Measurements from ENCODE around the gene XPC. TPM values are rescaled to one million over a fixed set of nuclear protein-coding genes. Genes with fewer than 3 reads are reported as not detected.

Gene XPC
- total RNA-seq, 1 experiment from 2014 or later = 15.1 TPM

DNA sequence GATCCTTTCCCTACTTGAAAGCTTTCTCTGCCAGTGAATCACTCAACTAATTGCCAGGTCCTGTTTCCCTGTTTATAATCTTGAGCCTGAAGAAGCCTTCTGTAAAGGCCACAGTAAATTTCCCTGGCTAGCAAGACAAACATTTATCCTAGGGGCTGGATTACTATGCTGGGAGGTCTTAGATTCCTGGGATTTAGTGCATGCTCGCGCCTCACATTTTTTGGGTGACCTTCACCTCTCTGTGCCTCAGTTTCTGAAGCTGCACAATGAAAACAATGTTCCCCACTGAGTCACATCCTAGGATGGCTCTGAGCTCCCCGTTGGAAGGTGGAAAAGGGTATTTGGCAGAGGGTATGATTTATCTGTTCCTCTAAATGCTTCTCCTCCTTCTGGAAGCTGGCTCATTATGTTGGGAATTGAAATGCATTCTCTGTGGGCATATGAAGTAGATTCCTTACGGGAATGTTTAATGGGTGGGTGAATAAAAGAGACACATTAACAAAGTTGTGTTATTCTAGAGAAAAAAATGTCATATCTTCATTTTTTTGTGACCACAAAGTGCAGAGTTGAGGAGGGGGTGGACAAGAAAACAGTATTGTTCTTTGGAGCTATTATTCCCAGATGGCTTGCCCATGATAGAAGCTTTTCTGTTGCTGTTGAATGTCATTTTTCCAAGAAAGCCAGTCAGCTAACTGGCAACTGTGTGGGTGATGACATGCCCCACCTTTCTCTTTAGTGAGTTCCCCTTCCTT lies 32.6 kb upstream of the XPC start:
- Histone ChIP-seq H3K9me3 (ENCODE audit: control insufficient read depth, insufficient read depth, low read depth, low read length) (no peaks in the 10 kb centered on the region), H3K4me1 (ENCODE audit: control insufficient read depth, insufficient read depth, low read length) (no peaks in the 10 kb centered on the region), H3K27me3 (ENCODE audit: control insufficient read depth, insufficient read depth, low read length) (no peaks in the 10 kb centered on the region), H3K36me3 (ENCODE audit: control insufficient read depth, insufficient read depth, low read length) (no peaks in the 10 kb centered on the region), H3K4me3 (ENCODE audit: low read depth in 2 of 2, low read length in 2 of 2) (no peak overlapping the region), H3K27ac (ENCODE audit: low read length) (no peak overlapping the region; the same call in 1 of the 2 replicates)
- no peak for DNase-seq (ENCODE audit: low read depth, low spot score)
- no peak for ATAC-seq
- intact Hi-C loops (cut with micrococcal nuclease; ENCODE audit: unreplicated experiment) (no loop called here), in situ Hi-C loops (cut with HindIII; ENCODE audit: low pct_unique_long_range_greater_than_20kb, low sequenced_read_pairs) (no loop called here)
- CTCF ChIA-PET = no interaction called here
- TF ChIP-seq TCF7L2 (IDR thresholded peaks at IDR 0.05; ENCODE audit: low read depth, low read length) = no peak
- no peak for TF ChIP-seq POLR2AphosphoS5 (IDR thresholded peaks at IDR 0.05; ENCODE audit: low read depth, low read length)
- TF ChIP-seq, protein P1, sequence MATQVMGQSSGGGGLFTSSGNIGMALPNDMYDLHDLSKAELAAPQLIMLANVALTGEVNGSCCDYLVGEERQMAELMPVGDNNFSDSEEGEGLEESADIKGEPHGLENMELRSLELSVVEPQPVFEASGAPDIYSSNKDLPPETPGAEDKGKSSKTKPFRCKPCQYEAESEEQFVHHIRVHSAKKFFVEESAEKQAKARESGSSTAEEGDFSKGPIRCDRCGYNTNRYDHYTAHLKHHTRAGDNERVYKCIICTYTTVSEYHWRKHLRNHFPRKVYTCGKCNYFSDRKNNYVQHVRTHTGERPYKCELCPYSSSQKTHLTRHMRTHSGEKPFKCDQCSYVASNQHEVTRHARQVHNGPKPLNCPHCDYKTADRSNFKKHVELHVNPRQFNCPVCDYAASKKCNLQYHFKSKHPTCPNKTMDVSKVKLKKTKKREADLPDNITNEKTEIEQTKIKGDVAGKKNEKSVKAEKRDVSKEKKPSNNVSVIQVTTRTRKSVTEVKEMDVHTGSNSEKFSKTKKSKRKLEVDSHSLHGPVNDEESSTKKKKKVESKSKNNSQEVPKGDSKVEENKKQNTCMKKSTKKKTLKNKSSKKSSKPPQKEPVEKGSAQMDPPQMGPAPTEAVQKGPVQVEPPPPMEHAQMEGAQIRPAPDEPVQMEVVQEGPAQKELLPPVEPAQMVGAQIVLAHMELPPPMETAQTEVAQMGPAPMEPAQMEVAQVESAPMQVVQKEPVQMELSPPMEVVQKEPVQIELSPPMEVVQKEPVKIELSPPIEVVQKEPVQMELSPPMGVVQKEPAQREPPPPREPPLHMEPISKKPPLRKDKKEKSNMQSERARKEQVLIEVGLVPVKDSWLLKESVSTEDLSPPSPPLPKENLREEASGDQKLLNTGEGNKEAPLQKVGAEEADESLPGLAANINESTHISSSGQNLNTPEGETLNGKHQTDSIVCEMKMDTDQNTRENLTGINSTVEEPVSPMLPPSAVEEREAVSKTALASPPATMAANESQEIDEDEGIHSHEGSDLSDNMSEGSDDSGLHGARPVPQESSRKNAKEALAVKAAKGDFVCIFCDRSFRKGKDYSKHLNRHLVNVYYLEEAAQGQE (IDR thresholded peaks at IDR 0.05; ENCODE audit: insufficient read depth in 1 of 2, low read depth in 2 of 2, low read length in 1 of 2) = no peak
- TF ChIP-seq, protein P2, sequence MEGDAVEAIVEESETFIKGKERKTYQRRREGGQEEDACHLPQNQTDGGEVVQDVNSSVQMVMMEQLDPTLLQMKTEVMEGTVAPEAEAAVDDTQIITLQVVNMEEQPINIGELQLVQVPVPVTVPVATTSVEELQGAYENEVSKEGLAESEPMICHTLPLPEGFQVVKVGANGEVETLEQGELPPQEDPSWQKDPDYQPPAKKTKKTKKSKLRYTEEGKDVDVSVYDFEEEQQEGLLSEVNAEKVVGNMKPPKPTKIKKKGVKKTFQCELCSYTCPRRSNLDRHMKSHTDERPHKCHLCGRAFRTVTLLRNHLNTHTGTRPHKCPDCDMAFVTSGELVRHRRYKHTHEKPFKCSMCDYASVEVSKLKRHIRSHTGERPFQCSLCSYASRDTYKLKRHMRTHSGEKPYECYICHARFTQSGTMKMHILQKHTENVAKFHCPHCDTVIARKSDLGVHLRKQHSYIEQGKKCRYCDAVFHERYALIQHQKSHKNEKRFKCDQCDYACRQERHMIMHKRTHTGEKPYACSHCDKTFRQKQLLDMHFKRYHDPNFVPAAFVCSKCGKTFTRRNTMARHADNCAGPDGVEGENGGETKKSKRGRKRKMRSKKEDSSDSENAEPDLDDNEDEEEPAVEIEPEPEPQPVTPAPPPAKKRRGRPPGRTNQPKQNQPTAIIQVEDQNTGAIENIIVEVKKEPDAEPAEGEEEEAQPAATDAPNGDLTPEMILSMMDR (IDR thresholded peaks at IDR 0.05) = no peak
- no peak for TF ChIP-seq SIN3A (IDR thresholded peaks at IDR 0.05; ENCODE audit: borderline replicate concordance, insufficient read depth, low read depth, low read length)
- POLR2A ChIA-PET = interaction anchor here (0.6 kb wide), 1 partner anchor 57 kb away, joined by 3 read pairs; no protein-coding TSS in a partner anchor
- BruUV-seq (replicated peaks) = no TSS peak

DNA sequence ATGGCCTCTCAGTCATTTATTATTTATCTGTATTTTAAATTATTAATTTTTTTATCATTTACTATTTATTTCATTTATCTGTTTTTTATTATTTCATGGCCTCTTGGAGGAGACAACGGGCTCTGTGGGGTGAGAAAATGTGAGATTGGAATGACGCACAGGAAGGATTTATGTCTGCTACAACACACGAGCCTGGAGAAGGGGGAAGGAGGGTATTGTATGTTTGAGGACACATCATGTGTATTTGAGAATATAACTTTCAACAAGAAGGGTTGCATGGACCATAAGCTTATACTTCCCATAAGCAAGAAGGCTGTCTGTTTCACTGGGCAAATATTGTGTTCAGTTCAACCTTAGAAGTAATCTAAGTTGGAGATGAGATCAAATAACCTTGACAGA lies 31.9 kb upstream of the XPC start:
- POLR2A ChIA-PET = interaction anchor here (0.6 kb wide), 1 partner anchor 57 kb away, joined by 3 read pairs; no protein-coding TSS in a partner anchor
- Histone ChIP-seq H3K36me3 (ENCODE audit: control insufficient read depth, insufficient read depth, low read length) (no peaks in the 10 kb centered on the region), H3K9me3 (ENCODE audit: control insufficient read depth, insufficient read depth, low read depth, low read length) (no peaks in the 10 kb centered on the region), H3K4me3 (ENCODE audit: low read depth in 2 of 2, low read length in 2 of 2) (no peak overlapping the region), H3K4me1 (ENCODE audit: control insufficient read depth, insufficient read depth, low read length) (no peaks in the 10 kb centered on the region), H3K27ac (ENCODE audit: low read length) (no peak overlapping the region), H3K27me3 (ENCODE audit: control insufficient read depth, insufficient read depth, low read length) (no peaks in the 10 kb centered on the region)
- ATAC-seq (no peak), DNase-seq (ENCODE audit: low read depth, low spot score) (no peak)
- TF ChIP-seq, protein P1 (IDR thresholded peaks at IDR 0.05; ENCODE audit: insufficient read depth in 1 of 2, low read depth in 2 of 2, low read length in 1 of 2) = no peak
- no peak for TF ChIP-seq SIN3A (IDR thresholded peaks at IDR 0.05; ENCODE audit: borderline replicate concordance, insufficient read depth, low read depth, low read length)
- TF ChIP-seq, protein P2 (IDR thresholded peaks at IDR 0.05) = no peak
- no peak for TF ChIP-seq POLR2AphosphoS5 (IDR thresholded peaks at IDR 0.05; ENCODE audit: low read depth, low read length)
- TF ChIP-seq TCF7L2 (IDR thresholded peaks at IDR 0.05; ENCODE audit: low read depth, low read length) = no peak
- in situ Hi-C loops (cut with HindIII; ENCODE audit: low pct_unique_long_range_greater_than_20kb, low sequenced_read_pairs) = no loop called here
- CTCF ChIA-PET = no interaction called here
- BruUV-seq (replicated peaks) = no TSS peak
- intact Hi-C loops (cut with micrococcal nuclease; ENCODE audit: unreplicated experiment) = no loop called here
